ENCODE data around the gene ARTN.

GRCh38 chr1:43962324-43962723, 28.7 kb downstream of the ARTN start:
- no peak for TF ChIP-seq CTCF (conservative IDR thresholded peaks at IDR 0.05)
- no peak for TF ChIP-seq EZH2 (IDR thresholded peaks at IDR 0.05; ENCODE audit: low read depth)
